SK-N-SH (cell line): ENCODE measurements around the gene SPRYD3.

Source experiments
- EZH2phosphoT487 ChIP-seq: fragments of 200-600 bp; sonication (generic); IDR thresholded peaks from 2 replicates; pipeline ENCODE4 v1.6.1; 2017; ENCODE audit warnings: low read depth, mixed run types, mild to moderate bottlenecking, antibody characterized with exemption, moderate library complexity, borderline replicate concordance
- FOSL2 ChIP-seq: IDR thresholded peaks from 2 replicates; pipeline ENCODE4 v1.4.0; 2012; ENCODE audit warnings: low read depth, mild to moderate bottlenecking, moderate library complexity, borderline replicate concordance

- TF ChIP-seq EZH2phosphoT487 (no peak), FOSL2 (no peak)
Measured at GRCh38 chr12:53082637-53083175, 3.5 kb upstream of the SPRYD3 start.
